ENCODE results near the gene RABL6. TPM values are rescaled to one million over a fixed set of nuclear protein-coding genes. Genes with fewer than 3 reads are reported as not detected.

RABL6 gene
- 59.0 to 84.9 TPM (median 81.6 TPM) in 5 replicates for total RNA-seq (2022; extraction: Qiagen RNA extraction)

GRCh38 chr9:136807281-136808074 lies at the start of gene RABL6:
TSS of gene RABL6 (plus strand) at chr9:136807948. CDS start at chr9:136808197, 249 bp downstream.

DNA sequence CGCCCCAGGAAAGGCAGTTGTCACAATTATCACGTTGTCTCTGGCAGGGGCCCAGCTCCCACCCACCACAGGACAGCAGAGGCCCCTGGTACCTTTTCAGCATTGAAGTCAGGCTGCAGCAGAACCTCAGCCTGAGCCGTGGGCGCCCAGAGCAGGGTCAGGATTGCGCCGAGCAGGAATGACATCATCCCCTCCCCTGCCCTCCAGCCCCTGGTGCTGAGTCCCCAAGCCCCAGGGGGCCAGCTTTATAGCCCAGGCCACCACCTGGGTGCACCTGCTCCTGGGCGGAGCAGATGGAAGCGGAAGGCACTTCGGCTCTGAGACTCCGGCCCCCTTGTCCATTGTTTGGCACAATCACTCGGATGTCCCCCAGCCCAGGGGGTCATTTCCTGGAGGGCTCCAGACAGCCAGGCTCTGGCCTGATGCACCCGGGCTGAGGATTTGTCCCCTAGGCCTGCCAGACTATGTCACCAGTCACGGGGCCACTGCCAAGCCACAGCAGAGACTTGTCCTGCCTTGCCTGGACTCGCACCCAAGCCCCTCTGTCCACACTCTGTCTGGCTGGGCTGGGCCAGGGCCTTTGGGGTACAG lies 43.4 kb upstream of the RABL6 start, which contains the start of gene LCN15:
LCN15 (minus strand) TSS at position 218 of the 591 bp plus-strand sequence; CDS start at position 188, 30 bp downstream.

DNA sequence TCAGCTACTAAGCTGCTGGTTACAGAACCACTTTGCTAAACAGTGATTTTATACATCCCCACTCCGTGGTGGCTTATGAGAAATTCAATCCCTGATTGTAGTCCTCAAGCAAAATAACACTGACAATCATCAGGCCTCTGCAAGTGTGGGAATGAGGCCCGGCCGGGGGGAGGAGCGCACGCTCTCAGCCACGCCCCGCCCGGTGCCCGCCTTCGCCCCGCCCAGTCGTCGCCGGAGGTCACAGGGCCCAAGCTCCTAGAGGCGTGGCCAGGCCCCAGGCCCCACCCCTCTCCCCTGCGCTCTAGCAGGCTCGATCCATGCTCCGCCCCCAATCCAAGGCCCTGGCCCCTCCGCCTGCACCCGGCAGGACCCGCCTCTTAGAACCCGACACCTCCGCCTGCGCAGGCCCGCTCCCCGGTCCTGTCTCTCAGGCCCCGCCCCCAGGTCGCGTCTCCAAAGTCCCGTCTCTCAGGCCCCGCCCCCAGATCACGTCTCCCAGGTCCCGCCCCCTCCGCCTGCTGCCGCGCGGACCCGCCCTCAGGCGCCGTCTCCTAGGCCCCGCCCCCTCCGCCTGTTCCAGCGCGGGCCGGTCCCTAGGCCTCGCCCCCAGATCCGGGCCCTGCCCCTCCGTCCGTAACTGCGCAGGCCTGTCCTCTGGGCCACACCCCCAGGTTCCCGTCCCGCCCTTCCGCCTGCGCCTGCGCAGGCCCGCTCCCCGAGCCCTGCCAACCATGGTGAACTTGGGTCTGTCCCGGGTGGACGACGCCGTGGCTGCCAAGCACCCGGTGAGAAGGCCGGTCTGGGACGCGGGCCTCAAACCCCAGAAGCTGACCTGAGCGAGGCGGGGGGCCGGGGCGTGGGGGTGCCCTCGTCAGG lies 16.9 kb upstream of the RABL6 start, which contains the start of gene TMEM141:
TMEM141 (plus strand) TSS at position 705 of the 876 bp plus-strand sequence; CDS start at position 732, 27 bp downstream.

DNA sequence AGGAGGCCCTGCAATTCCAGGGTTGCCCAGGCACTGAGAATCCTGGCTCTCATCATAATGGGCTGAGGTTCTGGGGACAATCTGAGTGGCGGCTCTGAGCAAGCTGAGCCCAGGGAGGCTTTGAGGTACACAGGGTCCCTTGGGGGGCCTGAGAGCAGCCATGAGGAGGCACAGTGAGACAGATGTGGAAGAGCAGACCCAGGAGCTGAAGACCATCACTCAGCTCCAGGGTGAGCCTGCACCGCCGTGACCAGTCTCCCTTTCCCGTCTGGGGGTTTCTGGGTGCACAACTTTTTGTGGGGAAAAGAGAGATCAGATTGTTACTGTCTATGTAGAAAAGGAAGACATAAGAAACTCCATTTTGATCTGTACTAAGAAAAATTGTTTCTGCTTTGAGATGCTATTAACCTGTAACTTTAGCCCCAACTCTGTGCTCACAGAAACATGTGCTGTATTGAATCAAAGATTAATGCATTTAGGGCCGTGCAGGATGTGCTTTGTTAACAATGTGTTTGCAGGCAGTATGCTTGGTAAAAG lies 11.4 kb upstream of the RABL6 start, which contains the start of gene CCDC183:
CCDC183 (plus strand) TSS at position 101 of the 537 bp plus-strand sequence; CDS start at position 161, 60 bp downstream.

GRCh38 chr9:136842380-136842948 lies 34.7 kb downstream of the RABL6 start, which contains the start of gene AJM1:
TSS of gene AJM1 (plus strand) at chr9:136842478. CDS start at chr9:136844415, 1,937 bp downstream.

GRCh38 chr9:136849038-136849959 lies 41.6 kb downstream of the RABL6 start, which contains the start of gene PHPT1:
TSS of gene PHPT1 (plus strand) at chr9:136849409. CDS start at chr9:136849431, 22 bp downstream.

GRCh38 chr9:136851941-136852663 lies 44.4 kb downstream of the RABL6 start, which contains the start of gene MAMDC4:
TSS of gene MAMDC4 (plus strand) at chr9:136852346. CDS start at chr9:136852417, 71 bp downstream.

DNA sequence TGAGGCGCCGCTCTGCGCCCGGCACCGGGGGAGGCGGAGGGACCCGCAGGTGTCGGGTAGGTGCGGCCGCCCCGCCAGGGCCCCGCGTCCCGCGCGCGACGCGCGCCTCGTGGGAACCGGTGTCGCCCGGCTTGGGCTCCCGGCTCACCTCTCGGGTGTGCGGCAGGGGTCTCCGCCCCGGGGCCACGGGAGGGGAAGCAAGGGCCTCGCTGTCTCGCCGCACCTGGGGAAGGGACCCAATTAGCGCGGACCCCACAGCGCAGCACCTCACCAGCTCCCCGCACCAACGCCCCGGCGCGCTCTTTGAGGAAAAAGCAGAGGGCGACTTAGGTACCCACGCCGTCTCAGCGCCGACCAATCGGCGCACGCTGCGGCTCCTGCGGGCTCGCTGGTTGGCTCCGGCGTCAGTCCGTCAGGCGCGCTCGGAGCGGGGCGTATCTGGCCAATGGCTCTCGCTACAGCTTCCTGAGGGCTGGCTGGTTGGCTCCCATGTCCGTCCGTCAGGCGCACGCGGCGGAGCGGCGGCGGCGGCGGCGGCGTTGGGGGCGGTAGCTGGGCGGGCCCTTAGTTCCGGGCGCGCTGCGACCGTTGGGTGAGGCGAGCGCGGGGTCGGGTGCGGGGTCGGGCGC lies 78.3 kb downstream of the RABL6 start, which contains the start of gene TRAF2:
TRAF2 (plus strand) TSS at position 567 of the 629 bp plus-strand sequence. CDS start 12,225 bp downstream, outside the sequence.

Other genes starting within 250 kb of the RABL6 start
- gene EGFL7, start 145.0 kb upstream of the RABL6 start, total RNA-seq (2022; extraction: Qiagen RNA extraction): 34.8 to 56.2 TPM (median 54.2 TPM) in 5 replicates
- gene AGPAT2, start 120.5 kb upstream of the RABL6 start, total RNA-seq (2022; extraction: Qiagen RNA extraction): 68.4 to 107 TPM (median 106 TPM) in 5 replicates
- gene DIPK1B, start 95.4 kb upstream of the RABL6 start, total RNA-seq (2022; extraction: Qiagen RNA extraction): 5.8 to 9.8 TPM (median 8.7 TPM) in 5 replicates
- not detected in 5 replicates for gene LCN10, start 65.0 kb upstream of the RABL6 start, total RNA-seq (2022; extraction: Qiagen RNA extraction)
- not detected in 5 replicates for gene LCN6, start 59.4 kb upstream of the RABL6 start, total RNA-seq (2022; extraction: Qiagen RNA extraction)
- not detected in 5 replicates for gene LCN8, start 49.7 kb upstream of the RABL6 start, total RNA-seq (2022; extraction: Qiagen RNA extraction)
- not detected in 5 replicates for gene LCN15, start 43.4 kb upstream of the RABL6 start, total RNA-seq (2022; extraction: Qiagen RNA extraction)
- gene TMEM141, start 16.6 kb upstream of the RABL6 start, total RNA-seq (2022; extraction: Qiagen RNA extraction): 58.1 to 77.3 TPM (median 76.6 TPM) in 5 replicates
- gene CCDC183, start 11.6 kb upstream of the RABL6 start, total RNA-seq (2022; extraction: Qiagen RNA extraction): 0.16 to 0.58 TPM (median 0.23 TPM) in 5 replicates
- 3.3 to 4.7 TPM (median 4.6 TPM) in 5 replicates for gene AJM1, start 34.5 kb downstream of the RABL6 start, total RNA-seq (2022; extraction: Qiagen RNA extraction)
- 279 to 323 TPM (median 297 TPM) in 5 replicates for gene PHPT1, start 41.5 kb downstream of the RABL6 start, total RNA-seq (2022; extraction: Qiagen RNA extraction)
- gene MAMDC4, start 44.4 kb downstream of the RABL6 start, total RNA-seq (2022; extraction: Qiagen RNA extraction): 1.6 to 5.3 TPM (median 3.7 TPM) in 5 replicates
- gene EDF1, start 58.4 kb downstream of the RABL6 start, total RNA-seq (2022; extraction: Qiagen RNA extraction): 435 to 512 TPM (median 456 TPM) in 5 replicates
- 38.3 to 63.1 TPM (median 52.9 TPM) in 5 replicates for gene TRAF2, start 78.6 kb downstream of the RABL6 start, total RNA-seq (2022; extraction: Qiagen RNA extraction)
- 62.7 to 103 TPM (median 99.7 TPM) in 5 replicates for gene FBXW5, start 136.8 kb downstream of the RABL6 start, total RNA-seq (2022; extraction: Qiagen RNA extraction)
- gene C8G, start 137.3 kb downstream of the RABL6 start, total RNA-seq (2022; extraction: Qiagen RNA extraction): 0.42 to 3.2 TPM (median 0.76 TPM) in 5 replicates
- 1.0 to 1.9 TPM (median 1.3 TPM) in 5 replicates for gene LCN12, start 144.3 kb downstream of the RABL6 start, total RNA-seq (2022; extraction: Qiagen RNA extraction)
- 0.44 to 0.61 TPM (median 0.47 TPM) in 4 of 5 replicates, not detected in the other for gene PTGDS, start 169.6 kb downstream of the RABL6 start, total RNA-seq (2022; extraction: Qiagen RNA extraction)
- 0.07 to 0.24 TPM (median 0.10 TPM) in 5 replicates for gene LCNL1, start 175.0 kb downstream of the RABL6 start, total RNA-seq (2022; extraction: Qiagen RNA extraction)
- 43.1 to 85.2 TPM (median 71.2 TPM) in 5 replicates for gene PAXX, start 184.5 kb downstream of the RABL6 start, total RNA-seq (2022; extraction: Qiagen RNA extraction)
- gene CLIC3, start 188.6 kb downstream of the RABL6 start, total RNA-seq (2022; extraction: Qiagen RNA extraction): 2.4 to 5.5 TPM (median 4.9 TPM) in 5 replicates
- 19.0 to 29.4 TPM (median 26.7 TPM) in 5 replicates for gene ABCA2, start 220.3 kb downstream of the RABL6 start, total RNA-seq (2022; extraction: Qiagen RNA extraction)
- 0.05 to 0.07 TPM (median 0.06 TPM) in 4 of 5 replicates, not detected in the other for gene FUT7, start 224.1 kb downstream of the RABL6 start, total RNA-seq (2022; extraction: Qiagen RNA extraction)
- 40.8 to 96.8 TPM (median 80.5 TPM) in 5 replicates for gene NPDC1, start 238.2 kb downstream of the RABL6 start, total RNA-seq (2022; extraction: Qiagen RNA extraction)
- 2.2 to 2.9 TPM (median 2.4 TPM) in 5 replicates for gene ENTPD2, start 246.1 kb downstream of the RABL6 start, total RNA-seq (2022; extraction: Qiagen RNA extraction)